Activated CD4-positive, alpha-beta T cell treated with anti-CD3 and anti-CD28 coated beads, Interleukin-2, amount 10 ng/mL, durations not matched to agents 24 days and 14 days (primary cell): ENCODE data around the gene HAP1. TPM values are rescaled to one million over a fixed set of nuclear protein-coding genes. Genes with fewer than 3 reads are reported as not detected.

Source experiments
- DNase-seq: peaks from one replicate; pipeline ENCODE4 v3.0.0; 2022
- H3K27ac Mint-ChIP-seq: one replicate; pipeline ENCODE4 v1.8.0; 2022; ENCODE audit warnings: mild to moderate bottlenecking, mixed read lengths
- H3K27me3 Mint-ChIP-seq: one replicate; pipeline ENCODE4 v1.8.0; 2022; ENCODE audit warnings: mixed read lengths
- H3K36me3 Mint-ChIP-seq: one replicate; pipeline ENCODE4 v1.8.0; 2022; ENCODE audit warnings: low read depth, mild to moderate bottlenecking, mixed read lengths
- H3K4me1 Mint-ChIP-seq: one replicate; pipeline ENCODE4 v1.8.0; 2021; ENCODE audit warnings: mixed read lengths
- H3K4me3 Mint-ChIP-seq: one replicate; pipeline ENCODE4 v1.8.0; 2022; ENCODE audit warnings: mild to moderate bottlenecking, moderate library complexity, mixed read lengths
- H3K9me3 Mint-ChIP-seq: one replicate; pipeline ENCODE4 v1.8.0; 2021; ENCODE audit warnings: mixed read lengths
- intact Hi-C: fragments of 100-400 bp; cut with micrococcal nuclease; formaldehyde crosslinking; loops from one replicate; pipeline ENCODE4 v1.15.1; 2023
- total RNA-seq: library from RNA; stranded (reverse); gene quantifications from 2 replicates; pipeline ENCODE4 v1.2.3, GENCODE V29; 2022

Gene HAP1
- total RNA-seq, 1 donor from 2014 or later = 0.05 TPM

GRCh38 chr17:41771389-41772206, 37.2 kb upstream of the HAP1 start:
- Mint-ChIP-seq H3K4me3 (no peak overlapping the region), H3K27ac (no peak overlapping the region), H3K27me3 (no peaks in the 10 kb centered on the region), H3K9me3 (no peaks in the 10 kb centered on the region), H3K36me3 (no peaks in the 10 kb centered on the region), H3K4me1 (no peaks in the 10 kb centered on the region)
- intact Hi-C loops = no loop called here
- DNase-seq = no peak

GRCh38 chr17:41769985-41770384, 35.5 kb upstream of the HAP1 start:
- H3K27me3 Mint-ChIP-seq = no peaks in the 10 kb centered on the region

GRCh38 chr17:41769346-41769862, 35.0 kb upstream of the HAP1 start:
- H3K9me3 Mint-ChIP-seq = no peaks in the 10 kb centered on the region
- no peak for DNase-seq
- H3K36me3 Mint-ChIP-seq = no peaks in the 10 kb centered on the region
- H3K4me3 Mint-ChIP-seq = no peak overlapping the region
- intact Hi-C loops = no loop called here
- H3K4me1 Mint-ChIP-seq = no peaks in the 10 kb centered on the region
- no peaks in the 10 kb centered on the region for H3K27me3 Mint-ChIP-seq
- no peak overlapping the region for H3K27ac Mint-ChIP-seq

More at GRCh38 chr17:41769985-41770384, 35.5 kb upstream of the HAP1 start:
- Mint-ChIP-seq H3K36me3 (no peaks in the 10 kb centered on the region), H3K4me1 (no peaks in the 10 kb centered on the region), H3K27ac (no peak overlapping the region), H3K4me3 (no peak overlapping the region), H3K9me3 (no peaks in the 10 kb centered on the region)
- DNase-seq = no peak
- intact Hi-C loops = no loop called here

- Mint-ChIP-seq H3K4me1 (no peaks in the 10 kb centered on the region), H3K36me3 (no peaks in the 10 kb centered on the region), H3K27ac (no peak overlapping the region), H3K4me3 (no peak overlapping the region), H3K27me3 (no peaks in the 10 kb centered on the region), H3K9me3 (no peaks in the 10 kb centered on the region)
- DNase-seq = no peak
- intact Hi-C loops = no loop called here
These were observed 34.3 kb upstream of the HAP1 start for GRCh38 chr17:41768682-41769288.

- H3K9me3 Mint-ChIP-seq = no peaks in the 10 kb centered on the region
- H3K4me3 Mint-ChIP-seq = no peak overlapping the region
- no peaks in the 10 kb centered on the region for H3K27me3 Mint-ChIP-seq
- H3K4me1 Mint-ChIP-seq = no peaks in the 10 kb centered on the region
- H3K36me3 Mint-ChIP-seq = no peaks in the 10 kb centered on the region
- intact Hi-C loops = no loop called here
- no peak for DNase-seq
- H3K27ac Mint-ChIP-seq = no peak overlapping the region
These were observed 33.0 kb upstream of the HAP1 start for GRCh38 chr17:41767324-41768042.

- H3K27me3 Mint-ChIP-seq = no peaks in the 10 kb centered on the region
- DNase-seq = no peak
- H3K4me1 Mint-ChIP-seq = no peaks in the 10 kb centered on the region
- intact Hi-C loops = no loop called here
- no peaks in the 10 kb centered on the region for H3K9me3 Mint-ChIP-seq
- no peaks in the 10 kb centered on the region for H3K36me3 Mint-ChIP-seq
- H3K4me3 Mint-ChIP-seq = no peak overlapping the region
- H3K27ac Mint-ChIP-seq = no peak overlapping the region
These were observed 31.7 kb upstream of the HAP1 start for GRCh38 chr17:41766135-41766534.

GRCh38 chr17:41763327-41763726, 28.9 kb upstream of the HAP1 start:
- Mint-ChIP-seq H3K27ac (no peak overlapping the region), H3K9me3 (no peaks in the 10 kb centered on the region), H3K4me3 (no peak overlapping the region), H3K4me1 (no peaks in the 10 kb centered on the region), H3K36me3 (no peaks in the 10 kb centered on the region), H3K27me3 (no peaks in the 10 kb centered on the region)
- no peak for DNase-seq
- intact Hi-C loops = no loop called here

GRCh38 chr17:41762841-41763240, 28.4 kb upstream of the HAP1 start:
- DNase-seq = no peak
- Mint-ChIP-seq H3K9me3 (no peaks in the 10 kb centered on the region), H3K4me1 (no peaks in the 10 kb centered on the region), H3K27me3 (no peaks in the 10 kb centered on the region), H3K27ac (no peak overlapping the region), H3K36me3 (no peaks in the 10 kb centered on the region), H3K4me3 (no peak overlapping the region)
- intact Hi-C loops = no loop called here

GRCh38 chr17:41762391-41762790, 27.9 kb upstream of the HAP1 start:
- H3K36me3 Mint-ChIP-seq = no peaks in the 10 kb centered on the region
- no peaks in the 10 kb centered on the region for H3K9me3 Mint-ChIP-seq
- no peaks in the 10 kb centered on the region for H3K27me3 Mint-ChIP-seq
- intact Hi-C loops = no loop called here
- H3K4me1 Mint-ChIP-seq = no peaks in the 10 kb centered on the region
- H3K4me3 Mint-ChIP-seq = no peak overlapping the region
- DNase-seq = no peak
- no peak overlapping the region for H3K27ac Mint-ChIP-seq

- Mint-ChIP-seq H3K9me3 (no peaks in the 10 kb centered on the region), H3K27ac (no peak overlapping the region), H3K4me1 (no peaks in the 10 kb centered on the region), H3K27me3 (no peaks in the 10 kb centered on the region), H3K36me3 (no peaks in the 10 kb centered on the region), H3K4me3 (no peak overlapping the region)
- DNase-seq = no peak
- intact Hi-C loops = no loop called here
These were observed 26.4 kb upstream of the HAP1 start for GRCh38 chr17:41760878-41761277.

- no peaks in the 10 kb centered on the region for H3K27me3 Mint-ChIP-seq
- H3K27ac Mint-ChIP-seq = no peak overlapping the region
- H3K4me1 Mint-ChIP-seq = no peaks in the 10 kb centered on the region
- H3K36me3 Mint-ChIP-seq = no peaks in the 10 kb centered on the region
- H3K9me3 Mint-ChIP-seq = no peaks in the 10 kb centered on the region
- intact Hi-C loops = no loop called here
- no peak overlapping the region for H3K4me3 Mint-ChIP-seq
- no peak for DNase-seq
These were observed 24.2 kb upstream of the HAP1 start for GRCh38 chr17:41758601-41759000.

- no peaks in the 10 kb centered on the region for H3K9me3 Mint-ChIP-seq
- peaks cover 2% of the 10 kb centered on the region for H3K27me3 Mint-ChIP-seq
- H3K27ac Mint-ChIP-seq = no peak overlapping the region
- no peak for DNase-seq
- no peaks in the 10 kb centered on the region for H3K4me1 Mint-ChIP-seq
- no peaks in the 10 kb centered on the region for H3K36me3 Mint-ChIP-seq
- H3K4me3 Mint-ChIP-seq = no peak overlapping the region
- intact Hi-C loops = no loop called here
These were observed 19.6 kb upstream of the HAP1 start for GRCh38 chr17:41754066-41754465.

- no peaks in the 10 kb centered on the region for H3K9me3 Mint-ChIP-seq
- no peak overlapping the region for H3K27ac Mint-ChIP-seq
- peaks cover 5% of the 10 kb centered on the region for H3K27me3 Mint-ChIP-seq
- no peaks in the 10 kb centered on the region for H3K36me3 Mint-ChIP-seq
- H3K4me1 Mint-ChIP-seq = no peaks in the 10 kb centered on the region
- no peak for DNase-seq
- intact Hi-C loops = no loop called here
- H3K4me3 Mint-ChIP-seq = no peak overlapping the region
These were observed 16.8 kb upstream of the HAP1 start for GRCh38 chr17:41751288-41751687.

GRCh38 chr17:41750862-41751261, 16.4 kb upstream of the HAP1 start:
- H3K9me3 Mint-ChIP-seq = no peaks in the 10 kb centered on the region
- no peak for DNase-seq
- H3K27me3 Mint-ChIP-seq = peaks cover 6% of the 10 kb centered on the region
- no peak overlapping the region for H3K27ac Mint-ChIP-seq
- no peaks in the 10 kb centered on the region for H3K36me3 Mint-ChIP-seq
- no peaks in the 10 kb centered on the region for H3K4me1 Mint-ChIP-seq
- H3K4me3 Mint-ChIP-seq = no peak overlapping the region
- intact Hi-C loops = no loop called here
